Osteocyte (in vitro differentiated cells): ENCODE data around the gene CEP152. TPM values are rescaled to one million over a fixed set of nuclear protein-coding genes. Genes with fewer than 3 reads are reported as not detected.

Source experiments
- DNase-seq: peaks from one replicate; pipeline ENCODE4 v3.0.0; 2021; ENCODE audit warnings: mixed read lengths; ENCODE audit not compliant: unreplicated experiment; ENCODE audit errors: extremely low spot score
- H3K27ac Mint-ChIP-seq: one replicate; pipeline ENCODE4 v1.8.0; 2021; ENCODE audit warnings: mild to moderate bottlenecking, mixed read lengths; ENCODE audit not compliant: unreplicated experiment
- H3K27me3 Mint-ChIP-seq: one replicate; pipeline ENCODE4 v1.8.0; 2021; ENCODE audit warnings: mixed read lengths; ENCODE audit not compliant: unreplicated experiment
- H3K36me3 Mint-ChIP-seq: one replicate; pipeline ENCODE4 v1.8.0; 2021; ENCODE audit warnings: mixed read lengths; ENCODE audit not compliant: unreplicated experiment
- H3K4me1 Mint-ChIP-seq: one replicate; pipeline ENCODE4 v1.8.0; 2021; ENCODE audit warnings: mixed read lengths; ENCODE audit not compliant: unreplicated experiment
- H3K4me3 Mint-ChIP-seq: one replicate; pipeline ENCODE4 v1.8.0; 2021; ENCODE audit warnings: mild to moderate bottlenecking, moderate library complexity, mixed read lengths; ENCODE audit not compliant: unreplicated experiment
- H3K9me3 Mint-ChIP-seq: one replicate; pipeline ENCODE4 v1.8.0; 2021; ENCODE audit warnings: mixed read lengths; ENCODE audit not compliant: unreplicated experiment
- total RNA-seq: library from RNA; stranded (reverse); gene quantifications from 2 replicates; pipeline ENCODE4 v1.2.1, GENCODE V29; 2021
- TF ChIP-seq, protein P1 (sequence below): fragments of 200-600 bp; sonication (generic); IDR thresholded peaks from 2 replicates; pipeline ENCODE4 v1.5.0; 2021; ENCODE audit warnings: antibody characterized with exemption, mild to moderate bottlenecking, moderate library complexity

Gene CEP152
- total RNA-seq, 1 donor from 2014 or later = 5.6 TPM

- Mint-ChIP-seq H3K27ac (no peak overlapping the region), H3K4me1 (peaks cover 31% of the 10 kb centered on the region), H3K9me3 (no peaks in the 10 kb centered on the region)
Measured at GRCh38 chr15:48723969-48724368, 86.9 kb downstream of the CEP152 start.

GRCh38 chr15:48722764-48723661 lies 87.9 kb downstream of the CEP152 start:
- peaks cover 8% of the 10 kb centered on the region for H3K36me3 Mint-ChIP-seq
- H3K27me3 Mint-ChIP-seq = no peaks in the 10 kb centered on the region
- H3K27ac Mint-ChIP-seq = peak overlapping the region; percentile 53
- peaks cover 31% of the 10 kb centered on the region for H3K4me1 Mint-ChIP-seq
- TF ChIP-seq, protein P1, sequence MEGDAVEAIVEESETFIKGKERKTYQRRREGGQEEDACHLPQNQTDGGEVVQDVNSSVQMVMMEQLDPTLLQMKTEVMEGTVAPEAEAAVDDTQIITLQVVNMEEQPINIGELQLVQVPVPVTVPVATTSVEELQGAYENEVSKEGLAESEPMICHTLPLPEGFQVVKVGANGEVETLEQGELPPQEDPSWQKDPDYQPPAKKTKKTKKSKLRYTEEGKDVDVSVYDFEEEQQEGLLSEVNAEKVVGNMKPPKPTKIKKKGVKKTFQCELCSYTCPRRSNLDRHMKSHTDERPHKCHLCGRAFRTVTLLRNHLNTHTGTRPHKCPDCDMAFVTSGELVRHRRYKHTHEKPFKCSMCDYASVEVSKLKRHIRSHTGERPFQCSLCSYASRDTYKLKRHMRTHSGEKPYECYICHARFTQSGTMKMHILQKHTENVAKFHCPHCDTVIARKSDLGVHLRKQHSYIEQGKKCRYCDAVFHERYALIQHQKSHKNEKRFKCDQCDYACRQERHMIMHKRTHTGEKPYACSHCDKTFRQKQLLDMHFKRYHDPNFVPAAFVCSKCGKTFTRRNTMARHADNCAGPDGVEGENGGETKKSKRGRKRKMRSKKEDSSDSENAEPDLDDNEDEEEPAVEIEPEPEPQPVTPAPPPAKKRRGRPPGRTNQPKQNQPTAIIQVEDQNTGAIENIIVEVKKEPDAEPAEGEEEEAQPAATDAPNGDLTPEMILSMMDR = no peak
- DNase-seq = no peak
- no peaks in the 10 kb centered on the region for H3K9me3 Mint-ChIP-seq
- H3K4me3 Mint-ChIP-seq = no peak overlapping the region

More at GRCh38 chr15:48723969-48724368, 86.9 kb downstream of the CEP152 start:
- TF ChIP-seq, protein P1 = no peak
- DNase-seq = no peak
- Mint-ChIP-seq H3K27me3 (no peaks in the 10 kb centered on the region), H3K4me3 (no peak overlapping the region), H3K36me3 (peaks cover 8% of the 10 kb centered on the region)

- peaks cover 8% of the 10 kb centered on the region for H3K36me3 Mint-ChIP-seq
- peaks cover 3% of the 10 kb centered on the region for H3K9me3 Mint-ChIP-seq
- H3K4me1 Mint-ChIP-seq = peaks cover 31% of the 10 kb centered on the region
- TF ChIP-seq, protein P1 = no peak
- peak overlapping the region; percentile 19 for H3K27ac Mint-ChIP-seq
- no peak overlapping the region for H3K4me3 Mint-ChIP-seq
- no peak for DNase-seq
- H3K27me3 Mint-ChIP-seq = no peaks in the 10 kb centered on the region
Measured at GRCh38 chr15:48721061-48721810, 89.6 kb downstream of the CEP152 start.

GRCh38 chr15:48720646-48721045 lies 90.2 kb downstream of the CEP152 start:
- H3K27me3 Mint-ChIP-seq = no peaks in the 10 kb centered on the region
- H3K27ac Mint-ChIP-seq = no peak overlapping the region
- peaks cover 13% of the 10 kb centered on the region for H3K36me3 Mint-ChIP-seq
- TF ChIP-seq, protein P1 = no peak
- no peak overlapping the region for H3K4me3 Mint-ChIP-seq
- H3K9me3 Mint-ChIP-seq = peaks cover 9% of the 10 kb centered on the region
- peaks cover 31% of the 10 kb centered on the region for H3K4me1 Mint-ChIP-seq
- no peak for DNase-seq

DNA sequence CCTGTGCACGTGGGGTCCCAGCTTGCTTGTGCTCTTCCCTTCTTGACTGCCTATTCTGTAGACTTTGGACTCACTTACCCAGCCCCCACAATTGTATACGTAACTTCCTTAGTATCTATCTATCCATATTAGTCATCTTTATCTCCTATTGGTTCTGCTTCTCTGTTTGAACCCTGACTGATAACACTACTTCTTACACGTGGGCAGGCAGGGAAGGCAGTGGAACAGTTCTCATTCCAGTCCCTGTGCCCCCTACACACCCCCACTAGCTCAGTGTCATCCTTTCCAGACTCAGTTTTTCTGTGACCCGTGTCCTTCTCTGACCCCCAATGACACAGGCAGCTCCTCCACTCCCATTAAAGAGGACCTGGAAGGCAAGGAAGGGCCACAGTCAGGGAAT lies 91.2 kb downstream of the CEP152 start:
- Mint-ChIP-seq H3K4me3 (no peak overlapping the region), H3K27me3 (no peaks in the 10 kb centered on the region), H3K36me3 (peaks cover 10% of the 10 kb centered on the region), H3K9me3 (peaks cover 12% of the 10 kb centered on the region), H3K4me1 (peaks cover 31% of the 10 kb centered on the region), H3K27ac (no peak overlapping the region)
- TF ChIP-seq, protein P1 = no peak
- no peak for DNase-seq
